OCI-M2 (cell line): Measurements from ENCODE around the gene SNX15.
"Not testable (repeated sequence)": the region's sequence is repeated elsewhere in the genome, so short reads cannot be mapped to it uniquely, and the experiment has no call there.

Experiments
- DNase-seq: peaks from one replicate; lab custom pipeline; 2025; ENCODE audit not compliant: unreplicated experiment; lab: John Stamatoyannopoulos, UW

SNX15 gene

GRCh38 chr11:65027213-65028067 is at the start of gene SNX15:
TSS of gene SNX15 (plus strand) at chr11:65027439. CDS start at chr11:65027538, 99 bp downstream.
- DNase-seq: peak; percentile 91

- DNase-seq: not testable (repeated sequence)
These were observed 43.9 kb upstream of the SNX15 start for GRCh38 chr11:64983339-64983738.

GRCh38 chr11:64987998-64988854 is 39.0 kb upstream of the SNX15 start:
- DNase-seq: no peak

GRCh38 chr11:64989416-64989815 is 37.8 kb upstream of the SNX15 start:
- DNase-seq: no peak

GRCh38 chr11:64990222-64990923 is 36.9 kb upstream of the SNX15 start:
- DNase-seq: no peak

- no peak for DNase-seq
These were observed 32.9 kb upstream of the SNX15 start for GRCh38 chr11:64994318-64994717.

- no peak for DNase-seq
These were observed 30.9 kb upstream of the SNX15 start for GRCh38 chr11:64996327-64996709.

- no peak for DNase-seq
These were observed 30.4 kb upstream of the SNX15 start, which contains the start of gene BATF2 for GRCh38 chr11:64996710-64997380. TSS of gene BATF2 (minus strand) at chr11:64996971. CDS start at chr11:64996914, 57 bp downstream.

GRCh38 chr11:64998141-64998540 is 29.1 kb upstream of the SNX15 start:
- no peak for DNase-seq

GRCh38 chr11:64998690-64999431 is 28.4 kb upstream of the SNX15 start:
- DNase-seq: no peak

- no peak for DNase-seq
These were observed 27.8 kb upstream of the SNX15 start for GRCh38 chr11:64999478-64999877.

GRCh38 chr11:65002706-65003105 is 24.5 kb upstream of the SNX15 start:
- no peak for DNase-seq

GRCh38 chr11:65003282-65003681 is 24.0 kb upstream of the SNX15 start:
- DNase-seq: no peak

GRCh38 chr11:65003968-65004367 is 23.3 kb upstream of the SNX15 start:
- not testable (repeated sequence) for DNase-seq

GRCh38 chr11:65008016-65008415 is 19.2 kb upstream of the SNX15 start:
- DNase-seq: no peak

- DNase-seq: no peak
These were observed 18.4 kb upstream of the SNX15 start for GRCh38 chr11:65008873-65009272.

GRCh38 chr11:65013130-65013887 is 13.9 kb upstream of the SNX15 start:
- DNase-seq: peak; percentile 42

- peak; percentile 43 for DNase-seq
These were observed 13.1 kb upstream of the SNX15 start, which contains the start of gene ARL2 for GRCh38 chr11:65013888-65014725. TSS of gene ARL2 (plus strand) at chr11:65014160. CDS start at chr11:65014208, 48 bp downstream.
